IMR-90 (cell line): Measurements from ENCODE around the gene COL7A1. TPM values are rescaled to one million over a fixed set of nuclear protein-coding genes. Genes with fewer than 3 reads are reported as not detected.

ENCODE experiments used
- ATAC-seq: fragments of 200-7000 bp; cut with Tn5 transposase; 2 replicates; pipeline ENCODE4 v1.9.1; 2020; ENCODE audit warnings: low read depth, mild to moderate bottlenecking, moderate library complexity
- BruUV-seq: library from RNA; stranded (reverse); fragments of 400-500 nt; replicated peaks from 2 replicates; lab custom pipeline; 2021; lab: Mats Ljungman, UMichigan
- CTCF ChIA-PET: fragments of 300-600 bp; formaldehyde crosslinking; extraction: SDS; loops from one replicate; lab custom pipeline; 2021; ENCODE audit warnings: antibody characterized with exemption; lab: Yijun Ruan, JAX
- POLR2A ChIA-PET: fragments of 300-600 bp; sonication (Branson Sonifier 250); formaldehyde crosslinking; loops from one replicate; lab custom pipeline; 2022; ENCODE audit warnings: antibody characterized with exemption; ENCODE audit not compliant: unreplicated experiment; lab: Charles Lee
- DNase-seq: peaks from one replicate; pipeline ENCODE4 v3.0.0; 2013
- H2AFZ ChIP-seq: replicated peaks from 2 replicates; pipeline ENCODE3; 2013; ENCODE audit warnings: low read length, mild to moderate bottlenecking; ENCODE audit not compliant: poor library complexity
- H2AK5ac ChIP-seq: 2 replicates; pipeline ENCODE4 v1.6.1; 2013; ENCODE audit warnings: low read depth, low read length, inconsistent platforms
- H2AK9ac ChIP-seq: replicated peaks from 2 replicates; pipeline ENCODE3; 2013; ENCODE audit warnings: mild to moderate bottlenecking, low read depth, low read length, moderate library complexity; ENCODE audit not compliant: poor library complexity
- H2BK120ac ChIP-seq: 2 replicates; pipeline ENCODE4 v1.6.1; 2013; ENCODE audit warnings: low read depth, low read length, inconsistent platforms
- H2BK15ac ChIP-seq: 3 replicates; pipeline ENCODE4 v1.6.1; 2013; ENCODE audit warnings: low read depth, low read length, inconsistent platforms
- H2BK20ac ChIP-seq: 2 replicates; pipeline ENCODE4 v1.6.1; 2013; ENCODE audit warnings: low read depth, mild to moderate bottlenecking, inconsistent platforms, low read length, moderate library complexity
- H2BK5ac ChIP-seq: 2 replicates; pipeline ENCODE4 v1.6.1; 2013; ENCODE audit warnings: mild to moderate bottlenecking, low read depth, low read length, inconsistent platforms; ENCODE audit not compliant: poor library complexity, severe bottlenecking
- H3K14ac ChIP-seq: replicated peaks from 2 replicates; pipeline ENCODE4 v1.6.1; 2013; ENCODE audit warnings: low read depth, low read length, inconsistent platforms
- H3K18ac ChIP-seq: 2 replicates; pipeline ENCODE4 v1.6.1; 2013; ENCODE audit warnings: low read depth, low read length, control low read depth
- H3K23ac ChIP-seq: 2 replicates; pipeline ENCODE4 v1.6.1; 2013; ENCODE audit warnings: low read depth, low read length, inconsistent platforms
- H3K27ac ChIP-seq: 2 replicates; pipeline ENCODE4 v1.5.1; 2013; ENCODE audit warnings: mild to moderate bottlenecking, control low read depth, low read length; ENCODE audit not compliant: insufficient read depth
- H3K27me3 ChIP-seq: 2 replicates; pipeline ENCODE4 v1.6.1; 2013; ENCODE audit warnings: low read length; ENCODE audit not compliant: control insufficient read depth, insufficient read depth
- H3K36me3 ChIP-seq: 2 replicates; pipeline ENCODE4 v1.6.1; 2013; ENCODE audit warnings: low read length, mixed read lengths; ENCODE audit not compliant: control insufficient read depth, insufficient read depth
- H3K4ac ChIP-seq: 2 replicates; pipeline ENCODE4 v1.6.1; 2013; ENCODE audit warnings: low read depth, low read length, inconsistent platforms
- H3K4me1 ChIP-seq: 2 replicates; pipeline ENCODE4 v1.6.1; 2013; ENCODE audit warnings: low read length, mixed read lengths; ENCODE audit not compliant: control insufficient read depth, insufficient read depth
- H3K4me2 ChIP-seq: 2 replicates; pipeline ENCODE4 v1.6.1; 2013; ENCODE audit warnings: low read depth, mild to moderate bottlenecking, control low read depth, low read length, moderate library complexity
- H3K4me3 ChIP-seq: 2 replicates; pipeline ENCODE4 v1.5.1; 2013; ENCODE audit warnings: low read depth, mild to moderate bottlenecking, control low read depth, low read length, moderate library complexity; ENCODE audit not compliant: insufficient read depth
- H3K56ac ChIP-seq: 2 replicates; pipeline ENCODE4 v1.6.1; 2013; ENCODE audit warnings: low read length, inconsistent platforms; ENCODE audit not compliant: insufficient read depth; ENCODE audit errors: extremely low read depth
- H3K79me1 ChIP-seq, 2 experiments: 2 replicates each; pipeline ENCODE4 v1.6.1; 2013; ENCODE audit warnings: low read length in 2 of 2, inconsistent platforms in 1 of 2, low read depth in 1 of 2
- H3K9ac ChIP-seq: 2 replicates; pipeline ENCODE4 v1.6.1; 2013; ENCODE audit warnings: low read depth, low read length, control low read depth
- H3K9me1 ChIP-seq: 2 replicates; pipeline ENCODE4 v1.6.1; 2013; ENCODE audit warnings: low read length, inconsistent platforms; ENCODE audit not compliant: insufficient read depth
- H3K9me3 ChIP-seq: 2 replicates; pipeline ENCODE4 v1.6.1; 2013; ENCODE audit warnings: low read length; ENCODE audit not compliant: control insufficient read depth, insufficient read depth
- H4K20me1 ChIP-seq: 2 replicates; pipeline ENCODE4 v1.6.1; 2013; ENCODE audit warnings: low read length, inconsistent platforms; ENCODE audit not compliant: insufficient read depth
- H4K5ac ChIP-seq: 2 replicates; pipeline ENCODE4 v1.6.1; 2013; ENCODE audit warnings: mild to moderate bottlenecking, low read depth, low read length, control low read depth
- H4K8ac ChIP-seq, 2 experiments: 2 replicates each; pipeline ENCODE4 v1.6.1; 2013; ENCODE audit warnings: low read depth in 2 of 2, low read length in 2 of 2, control low read depth in 1 of 2, inconsistent platforms in 1 of 2
- H4K91ac ChIP-seq: 2 replicates; pipeline ENCODE4 v1.6.1; 2013; ENCODE audit warnings: low read depth, low read length, inconsistent platforms; ENCODE audit not compliant: insufficient read depth
- RCOR1 ChIP-seq: IDR thresholded peaks from 2 replicates; pipeline ENCODE4 v1.6.1; 2012; ENCODE audit warnings: mild to moderate bottlenecking, low read length, improper control_type of control experiment; ENCODE audit not compliant: insufficient replicate concordance
- WGBS, 2 experiments: methylation state at CpG; one replicate each; pipeline versions ENCODE4 v1.1.5 to v1.1.7; 2013; ENCODE audit warnings: missing lambda C conversion rate in 2 of 2; ENCODE audit not compliant: insufficient read length in 1 of 2; ENCODE audit errors: extremely low coverage in 2 of 2; 5-methylcytosine and 5-hydroxymethylcytosine counted together
- dilution Hi-C: fragments of 300-500 bp; cut with HindIII; formaldehyde crosslinking; loops from one replicate; pipeline ENCODE4 v1.14.3; 2018; ENCODE audit warnings: low sequenced_read_pairs; ENCODE audit not compliant: unreplicated experiment
- in situ Hi-C: fragments of 300-500 bp; cut with MboI; formaldehyde crosslinking; loops from 3 replicates; pipeline ENCODE4 v1.14.3; 2019; ENCODE audit warnings: low sequenced_read_pairs, inconsistent platforms, mixed read lengths
- intact Hi-C: fragments of 100-400 bp; cut with micrococcal nuclease; formaldehyde crosslinking; loops from 2 replicates; pipeline ENCODE4 v1.10.0; 2022
- polyA plus RNA-seq, 3 experiments: library from polyadenylated mRNA; depleted of rRNA; stranded (reverse); fragments of >200 nt; gene quantifications; 2 replicates each; pipeline ENCODE4 v1.2.3, GENCODE V29; 2012; ENCODE audit warnings: low replicate concordance in 1 of 3
- total RNA-seq: library from RNA; depleted of rRNA; stranded (reverse); fragments of >200 nt; gene quantifications from 2 replicates; pipeline ENCODE4 v1.2.3, GENCODE V29; 2012

The COL7A1 gene
- total and polyA plus RNA-seq, 2 of the 4 experiments (the other 2 are of a cell fraction): 4.1 to 20.3 TPM

DNA sequence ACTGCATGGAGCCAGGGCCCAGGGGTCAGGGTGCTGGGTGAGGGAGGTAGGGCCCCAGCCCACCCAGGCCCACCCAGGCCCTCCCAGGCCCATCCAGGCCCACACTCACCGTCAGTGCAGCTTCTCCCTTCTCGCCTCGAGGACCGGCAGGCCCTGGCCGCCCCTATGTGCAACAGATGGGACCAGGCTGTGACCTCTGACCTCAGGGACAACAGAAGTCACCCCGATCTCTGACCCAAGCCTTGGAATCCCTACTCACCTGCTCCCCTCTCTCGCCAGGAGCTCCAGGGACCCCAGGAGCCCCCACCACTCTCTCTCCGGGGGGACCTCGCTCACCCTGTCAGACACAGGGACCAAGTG, 28.7 kb downstream of the COL7A1 start:
- peak overlapping the region; percentile 47 for H4K91ac ChIP-seq
- peak overlapping the region in 1 of 2 experiments; percentile 17; a peak in 1 of 4 replicates for H4K8ac ChIP-seq
- peak overlapping the region; percentile 77 for H2BK120ac ChIP-seq
- no peaks in the 10 kb centered on the region for H3K27me3 ChIP-seq
- BruUV-seq: no TSS peak
- peak overlapping the region; percentile 58; the same call in 1 of the 2 replicates for H3K23ac ChIP-seq
- H2BK5ac ChIP-seq: peak overlapping the region; percentile 89
- H3K4me3 ChIP-seq: no peak overlapping the region
- peaks cover 53% of the 10 kb centered on the region for H3K36me3 ChIP-seq
- intact Hi-C loops: no loop called here
- H3K18ac ChIP-seq: no peak overlapping the region
- H2BK20ac ChIP-seq: peak overlapping the region; percentile 79; the same call in 1 of the 2 replicates
- peak overlapping the region; percentile 74 for H3K14ac ChIP-seq
- ChIA-PET CTCF (no interaction called here), POLR2A (no interaction called here)
- TF ChIP-seq RCOR1: no peak
- H3K9me1 ChIP-seq: peaks cover 24% of the 10 kb centered on the region
- no peak for ATAC-seq
- H4K20me1 ChIP-seq: no peaks in the 10 kb centered on the region; the same call in 1 of the 2 replicates
- no peak for DNase-seq
- H2BK15ac ChIP-seq: peak overlapping the region; percentile 10; the same call in 1 of the 3 replicates
- H3K4me2 ChIP-seq: no peak overlapping the region
- peak overlapping the region; percentile 89 for H3K4ac ChIP-seq
- H2AFZ ChIP-seq: peak overlapping the region; percentile 61
- peak overlapping the region; percentile 7 for H3K27ac ChIP-seq
- no peaks in the 10 kb centered on the region for H3K9me3 ChIP-seq
- peaks cover 22% of the 10 kb centered on the region for H3K4me1 ChIP-seq
- peak overlapping the region; percentile 99 for H2AK5ac ChIP-seq
- no peak overlapping the region; the same call in 1 of the 2 replicates for H4K5ac ChIP-seq
- no peak overlapping the region for H3K56ac ChIP-seq
- H2AK9ac ChIP-seq: peak overlapping the region; percentile 94
- 91% methylated on average over 4 of the region's 9 CpGs; no CpG with 5 or more reads in 1 of the 2 experiments for WGBS, 2 experiments
- in situ Hi-C loops: no loop called here
- dilution Hi-C loops: no loop called here
- no peak overlapping the region for H3K9ac ChIP-seq
- peaks cover 0 to 36% of the 10 kb centered on the region in 2 experiments; a peak in 2 of 4 replicates for H3K79me1 ChIP-seq
